Upper lobe of right lung (tissue), 1 donor: ENCODE data around the gene GHR. TPM values are rescaled to one million over a fixed set of nuclear protein-coding genes. Genes with fewer than 3 reads are reported as not detected.

ENCODE experiments used
- ATAC-seq: fragments of 200-7000 bp; cut with Tn5 transposase; one replicate; pipeline ENCODE4 v1.9.1; 2020; ENCODE audit warnings: mild to moderate bottlenecking, moderate library complexity
- DNase-seq: peaks from one replicate; pipeline ENCODE4 v3.0.0-alpha.2; 2020
- H3K27ac ChIP-seq: fragments of 200-600 bp; one replicate; pipeline ENCODE4 v1.8.0; 2022
- H3K27me3 ChIP-seq: fragments of 200-600 bp; one replicate; pipeline ENCODE4 v1.8.0; 2022; ENCODE audit warnings: mild to moderate bottlenecking
- H3K36me3 ChIP-seq: fragments of 200-600 bp; one replicate; pipeline ENCODE4 v1.8.0; 2022
- H3K4me1 ChIP-seq: fragments of 200-600 bp; one replicate; pipeline ENCODE4 v1.8.0; 2022
- H3K4me3 ChIP-seq: fragments of 200-600 bp; one replicate; pipeline ENCODE4 v1.8.0; 2022; ENCODE audit warnings: mild to moderate bottlenecking
- H3K9me3 ChIP-seq: fragments of 200-600 bp; one replicate; pipeline ENCODE4 v1.8.0; 2022
- CTCF ChIP-seq: fragments of 200-600 bp; IDR thresholded peaks from one replicate; pipeline ENCODE4 v1.8.0; 2022; ENCODE audit warnings: antibody characterized with exemption
- intact Hi-C: fragments of 100-400 bp; cut with DNase I; formaldehyde crosslinking; loops from one replicate; pipeline ENCODE4 v1.11.0; 2022
- total RNA-seq: library from RNA; stranded (reverse); fragmentation: NEBNext Ultra II Directional; extraction: Animal tissue kit (Norgen Biotek cat#: 25700); gene quantifications from one replicate; pipeline ENCODE4 v1.2.1, GENCODE V29; 2021
- donor health status: DM: no; HTN: yes; CAD: no; lungs with severe emphysema.

The GHR gene
- total RNA-seq, 1 donor from 2014 or later = 6.6 TPM

DNA sequence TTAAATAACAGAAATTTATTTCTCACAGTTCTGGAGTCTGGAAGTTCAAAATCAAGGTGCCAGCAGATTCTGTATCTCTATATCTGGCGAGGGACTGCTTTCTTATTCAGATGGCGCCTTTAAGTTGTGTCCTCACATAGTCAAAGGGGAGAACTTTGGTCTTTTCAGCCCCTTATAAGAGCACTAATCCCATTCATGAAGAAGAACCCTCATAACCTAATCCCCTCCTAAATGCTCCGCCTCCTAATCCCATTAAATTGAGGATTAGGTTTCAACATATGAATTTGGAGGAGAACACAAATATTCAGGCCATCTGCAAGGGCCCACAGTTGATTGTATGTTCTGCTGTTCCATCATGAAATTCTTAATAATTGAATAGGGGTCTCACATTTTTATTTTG is 322.6 kb downstream of the GHR start:
- TF ChIP-seq CTCF = no peak
- no peaks in the 10 kb centered on the region for H3K4me1 ChIP-seq
- ATAC-seq = no peak
- H3K27ac ChIP-seq = no peak overlapping the region
- intact Hi-C loops = no loop called here
- H3K36me3 ChIP-seq = no peaks in the 10 kb centered on the region
- H3K9me3 ChIP-seq = no peaks in the 10 kb centered on the region
- no peak overlapping the region for H3K4me3 ChIP-seq
- no peak for DNase-seq
- H3K27me3 ChIP-seq = no peaks in the 10 kb centered on the region

DNA sequence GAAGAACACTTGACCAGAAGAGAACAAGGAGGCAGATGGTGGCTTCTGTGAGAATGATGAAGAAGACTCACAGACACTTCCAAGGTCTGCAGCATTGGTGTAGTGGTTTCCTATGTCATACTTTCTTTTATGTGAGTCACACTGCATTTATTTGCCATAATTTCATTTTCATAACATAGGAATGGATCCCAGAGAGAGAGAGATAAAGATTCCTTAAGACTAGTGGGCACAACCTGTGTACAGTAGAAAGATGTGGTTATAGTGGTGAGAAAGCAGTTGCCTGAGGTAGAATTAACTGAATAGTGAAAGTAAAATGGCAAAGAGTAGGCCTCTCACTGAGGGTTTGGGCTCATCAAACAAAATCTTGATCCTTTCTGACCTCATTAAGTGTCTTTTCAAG is 325.8 kb downstream of the GHR start:
- H3K27ac ChIP-seq = no peak overlapping the region
- no peaks in the 10 kb centered on the region for H3K4me1 ChIP-seq
- H3K27me3 ChIP-seq = no peaks in the 10 kb centered on the region
- H3K36me3 ChIP-seq = no peaks in the 10 kb centered on the region
- intact Hi-C loops = no loop called here
- H3K4me3 ChIP-seq = no peak overlapping the region
- H3K9me3 ChIP-seq = no peaks in the 10 kb centered on the region
- TF ChIP-seq CTCF = no peak
- ATAC-seq = no peak
- no peak for DNase-seq

DNA sequence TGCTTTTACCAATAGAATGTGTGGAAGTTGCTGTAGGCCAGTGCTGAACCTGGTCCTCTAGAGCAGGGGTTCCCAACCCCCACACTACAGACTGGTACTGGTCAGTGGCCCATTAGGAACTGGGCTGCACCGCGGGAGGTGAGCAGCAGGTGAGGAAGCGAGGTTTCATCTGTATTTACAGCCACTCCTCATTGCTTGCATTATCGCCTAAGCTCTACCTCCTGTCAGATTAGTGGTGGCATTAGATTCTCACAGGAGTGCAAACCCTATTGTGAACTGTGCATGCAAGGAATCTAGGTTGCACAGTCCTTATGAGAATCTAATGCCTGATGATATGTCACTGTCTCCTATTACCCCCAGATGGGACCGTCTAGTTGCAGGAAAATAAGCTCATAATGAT is 327.3 kb downstream of the GHR start:
- Histone ChIP-seq H3K4me3 (no peak overlapping the region), H3K27me3 (no peaks in the 10 kb centered on the region), H3K36me3 (no peaks in the 10 kb centered on the region), H3K27ac (no peak overlapping the region), H3K9me3 (no peaks in the 10 kb centered on the region), H3K4me1 (no peaks in the 10 kb centered on the region)
- ATAC-seq (no peak), DNase-seq (no peak)
- intact Hi-C loops = no loop called here
- TF ChIP-seq CTCF = no peak

- no peak overlapping the region for H3K4me3 ChIP-seq
- H3K4me1 ChIP-seq = no peaks in the 10 kb centered on the region
- ATAC-seq (no peak), DNase-seq (no peak)
- H3K9me3 ChIP-seq = no peaks in the 10 kb centered on the region
- TF ChIP-seq CTCF = no peak
- intact Hi-C loops = no loop called here
- no peaks in the 10 kb centered on the region for H3K27me3 ChIP-seq
- H3K27ac ChIP-seq = no peak overlapping the region
- no peaks in the 10 kb centered on the region for H3K36me3 ChIP-seq
Measured at GRCh38 chr5:42751044-42751443, 327.8 kb downstream of the GHR start.

DNA sequence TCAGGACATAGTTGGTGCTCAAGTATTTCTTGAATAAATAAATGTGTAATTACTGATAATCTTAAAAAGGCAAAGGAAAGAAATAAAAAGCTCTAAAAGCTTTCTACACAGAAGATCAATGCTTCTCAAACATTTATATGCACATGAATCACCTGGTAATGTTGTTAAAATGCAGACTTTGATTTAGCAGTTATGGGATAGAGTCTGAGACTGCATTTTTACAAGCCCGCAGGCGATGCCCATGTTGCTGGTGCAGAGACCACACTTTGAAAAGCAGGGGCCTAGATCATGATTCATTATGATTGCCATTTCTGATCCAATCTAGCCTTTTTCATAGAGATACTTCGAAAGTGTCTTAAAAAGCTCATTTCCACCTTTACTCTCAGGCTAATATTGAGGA is 329.9 kb downstream of the GHR start:
- intact Hi-C loops = no loop called here
- no peaks in the 10 kb centered on the region for H3K36me3 ChIP-seq
- no peak for TF ChIP-seq CTCF
- H3K4me3 ChIP-seq = no peak overlapping the region
- H3K4me1 ChIP-seq = no peaks in the 10 kb centered on the region
- H3K27ac ChIP-seq = no peak overlapping the region
- ATAC-seq (no peak), DNase-seq (no peak)
- H3K27me3 ChIP-seq = no peaks in the 10 kb centered on the region
- H3K9me3 ChIP-seq = no peaks in the 10 kb centered on the region
